Neural cell (in vitro differentiated cells): ENCODE measurements around the gene WDR19. TPM values are rescaled to one million over a fixed set of nuclear protein-coding genes. Genes with fewer than 3 reads are reported as not detected.

ENCODE experiments used
- H2AFZ ChIP-seq: fragments of 200-600, 300-800 bp; sonication (generic), shearing (Covaris generic); 2 replicates; pipeline ENCODE4 v1.6.0; 2014; ENCODE audit warnings: low read depth, mild to moderate bottlenecking, antibody characterized with exemption, low read length, moderate library complexity
- H3F3A ChIP-seq: fragments of 200-600 bp; shearing (Covaris generic); 2 replicates; pipeline ENCODE4 v1.6.1; 2016; ENCODE audit warnings: mild to moderate bottlenecking, moderate library complexity, mixed read lengths, antibody characterized with exemption, low read length; ENCODE audit not compliant: insufficient read depth, poor library complexity, severe bottlenecking
- H3K27ac ChIP-seq: fragments of 200-600, 300-800 bp; sonication (generic), shearing (Covaris generic); 2 replicates; pipeline ENCODE4 v1.5.1; 2014; ENCODE audit warnings: mild to moderate bottlenecking, low read length, moderate library complexity
- H3K27me3 ChIP-seq: fragments of 300-800, 200-600 bp; sonication (generic), shearing (Covaris generic); 2 replicates; pipeline ENCODE4 v1.6.0; 2014; ENCODE audit warnings: mild to moderate bottlenecking, low read depth, low read length, moderate library complexity; ENCODE audit not compliant: insufficient read depth
- H3K36me3 ChIP-seq: fragments of 300-800, 200-600 bp; sonication (generic), shearing (Covaris generic); 2 replicates; pipeline ENCODE4 v1.5.1; 2014; ENCODE audit warnings: mild to moderate bottlenecking, antibody characterized with exemption, low read length, moderate library complexity; ENCODE audit not compliant: insufficient read depth
- H3K4me2 ChIP-seq: fragments of 300-800, 200-600 bp; sonication (generic), shearing (Covaris generic); 2 replicates; pipeline ENCODE4 v1.6.0; 2014; ENCODE audit warnings: mild to moderate bottlenecking, low read length
- H3K4me3 ChIP-seq: fragments of 300-800, 200-600 bp; sonication (generic), shearing (Covaris generic); 2 replicates; pipeline ENCODE4 v1.5.1; 2014; ENCODE audit warnings: mild to moderate bottlenecking, low read length, moderate library complexity
- H3K79me2 ChIP-seq: fragments of 200-600 bp; shearing (Covaris generic); replicated peaks from 2 replicates; pipeline ENCODE4 v1.6.0; 2014; ENCODE audit warnings: mild to moderate bottlenecking, low read length, moderate library complexity; ENCODE audit not compliant: insufficient read depth
- H3K9ac ChIP-seq: fragments of 300-800, 200-600 bp; sonication (generic), shearing (Covaris generic); 2 replicates; pipeline ENCODE4 v1.6.1; 2016; ENCODE audit warnings: mild to moderate bottlenecking, low read length, mixed read lengths
- H3K9me2 ChIP-seq: fragments of 200-600 bp; shearing (Covaris generic); 2 replicates; pipeline ENCODE4 v1.6.1; 2016; ENCODE audit warnings: mild to moderate bottlenecking, low read length, mixed read lengths; ENCODE audit not compliant: insufficient read depth
- H3K9me3 ChIP-seq: fragments of 200-600, 300-800 bp; sonication (generic), shearing (Covaris generic); 2 replicates; pipeline ENCODE4 v1.6.1; 2016; ENCODE audit warnings: mild to moderate bottlenecking, mixed run types, low read length, moderate library complexity, mixed read lengths
- H4K20me1 ChIP-seq: fragments of 200-600 bp; shearing (Covaris generic); 2 replicates; pipeline ENCODE4 v1.6.1; 2016; ENCODE audit warnings: mild to moderate bottlenecking, mixed run types; ENCODE audit not compliant: insufficient read depth
- EP300 ChIP-seq: fragments of 450-650 bp; conservative IDR thresholded peaks from 2 replicates; pipeline ENCODE4 v1.6.1; 2014; ENCODE audit warnings: antibody characterized with exemption, mild to moderate bottlenecking, moderate library complexity; ENCODE audit not compliant: poor library complexity, severe bottlenecking
- EZH2 ChIP-seq: fragments of 200-600, 300-800 bp; shearing (Covaris generic), sonication (generic); IDR thresholded peaks from 2 replicates; pipeline ENCODE4 v1.6.1; 2014; ENCODE audit warnings: antibody characterized with exemption, low read length, borderline replicate concordance, mild to moderate bottlenecking; ENCODE audit not compliant: insufficient read depth, poor library complexity, severe bottlenecking
- MXI1 ChIP-seq: fragments of 450-650 bp; conservative IDR thresholded peaks from 2 replicates; pipeline ENCODE4 v1.6.1; 2014; ENCODE audit warnings: antibody characterized with exemption, mild to moderate bottlenecking; ENCODE audit not compliant: poor library complexity, severe bottlenecking
- POLR2AphosphoS5 ChIP-seq: IDR thresholded peaks from 2 replicates; pipeline ENCODE4 v1.6.1; 2012
- RAD21 ChIP-seq: fragments of 450-650 bp; conservative IDR thresholded peaks from 2 replicates; pipeline ENCODE4 v1.6.1; 2014; ENCODE audit warnings: antibody characterized with exemption, mild to moderate bottlenecking, moderate library complexity
- SMC3 ChIP-seq: fragments of 450-650 bp; conservative IDR thresholded peaks from 2 replicates; pipeline ENCODE4 v1.6.1; 2014; ENCODE audit warnings: antibody characterized with exemption, mild to moderate bottlenecking, moderate library complexity; ENCODE audit not compliant: poor library complexity
- TAF1 ChIP-seq: IDR thresholded peaks from 2 replicates; pipeline ENCODE4 v1.6.1; 2012; ENCODE audit warnings: low read depth
- polyA plus RNA-seq: library from polyadenylated mRNA; depleted of rRNA; stranded (reverse); fragments of >200 nt; gene quantifications from 2 replicates; pipeline ENCODE4 v1.2.3, GENCODE V29; 2014
- TF ChIP-seq, protein P1 (sequence below): fragments of 450-650 bp; IDR thresholded peaks from 2 replicates; pipeline ENCODE4 v1.5.1; 2014; ENCODE audit warnings: antibody characterized with exemption, mild to moderate bottlenecking, moderate library complexity; ENCODE audit not compliant: poor library complexity, severe bottlenecking
- TF ChIP-seq, protein P2 (sequence below): IDR thresholded peaks from 2 replicates; pipeline ENCODE4 v1.6.1; 2012; ENCODE audit warnings: borderline replicate concordance

WDR19 gene
- polyA plus RNA-seq, 1 donor from 2014 or later: 69.9 TPM

DNA sequence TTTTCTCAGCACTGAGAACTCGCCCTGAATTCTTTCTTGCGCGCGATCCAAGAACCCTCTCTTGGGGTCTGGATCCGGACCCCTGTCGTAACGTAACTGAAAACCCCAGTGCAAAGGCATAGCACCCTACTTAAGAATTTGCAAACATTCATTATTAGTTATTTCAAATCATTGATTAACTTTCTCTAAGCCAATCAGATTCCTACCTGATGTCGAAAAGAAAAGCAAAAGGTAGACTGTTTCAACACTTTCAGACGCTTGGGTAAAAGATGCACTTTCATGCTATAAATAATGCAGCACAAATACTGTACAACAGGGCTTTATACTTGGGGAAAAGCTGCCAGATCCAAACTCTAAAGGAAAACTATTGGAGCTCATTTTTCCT is 817 bp upstream of the WDR19 start:
- H3K9me2 ChIP-seq: no peaks in the 10 kb centered on the region
- H3K79me2 ChIP-seq: peaks cover 3% of the 10 kb centered on the region
- no peaks in the 10 kb centered on the region for H3K27me3 ChIP-seq
- no peaks in the 10 kb centered on the region for H3K36me3 ChIP-seq
- peak overlapping the region; percentile 59 for H3K4me2 ChIP-seq
- peak overlapping the region; percentile 66 for H3K27ac ChIP-seq
- no peak for TF ChIP-seq EP300
- TF ChIP-seq, protein P1, sequence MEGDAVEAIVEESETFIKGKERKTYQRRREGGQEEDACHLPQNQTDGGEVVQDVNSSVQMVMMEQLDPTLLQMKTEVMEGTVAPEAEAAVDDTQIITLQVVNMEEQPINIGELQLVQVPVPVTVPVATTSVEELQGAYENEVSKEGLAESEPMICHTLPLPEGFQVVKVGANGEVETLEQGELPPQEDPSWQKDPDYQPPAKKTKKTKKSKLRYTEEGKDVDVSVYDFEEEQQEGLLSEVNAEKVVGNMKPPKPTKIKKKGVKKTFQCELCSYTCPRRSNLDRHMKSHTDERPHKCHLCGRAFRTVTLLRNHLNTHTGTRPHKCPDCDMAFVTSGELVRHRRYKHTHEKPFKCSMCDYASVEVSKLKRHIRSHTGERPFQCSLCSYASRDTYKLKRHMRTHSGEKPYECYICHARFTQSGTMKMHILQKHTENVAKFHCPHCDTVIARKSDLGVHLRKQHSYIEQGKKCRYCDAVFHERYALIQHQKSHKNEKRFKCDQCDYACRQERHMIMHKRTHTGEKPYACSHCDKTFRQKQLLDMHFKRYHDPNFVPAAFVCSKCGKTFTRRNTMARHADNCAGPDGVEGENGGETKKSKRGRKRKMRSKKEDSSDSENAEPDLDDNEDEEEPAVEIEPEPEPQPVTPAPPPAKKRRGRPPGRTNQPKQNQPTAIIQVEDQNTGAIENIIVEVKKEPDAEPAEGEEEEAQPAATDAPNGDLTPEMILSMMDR: no peak
- no peak for TF ChIP-seq TAF1
- no peak for TF ChIP-seq MXI1
- TF ChIP-seq RAD21: no peak
- TF ChIP-seq, protein P2, sequence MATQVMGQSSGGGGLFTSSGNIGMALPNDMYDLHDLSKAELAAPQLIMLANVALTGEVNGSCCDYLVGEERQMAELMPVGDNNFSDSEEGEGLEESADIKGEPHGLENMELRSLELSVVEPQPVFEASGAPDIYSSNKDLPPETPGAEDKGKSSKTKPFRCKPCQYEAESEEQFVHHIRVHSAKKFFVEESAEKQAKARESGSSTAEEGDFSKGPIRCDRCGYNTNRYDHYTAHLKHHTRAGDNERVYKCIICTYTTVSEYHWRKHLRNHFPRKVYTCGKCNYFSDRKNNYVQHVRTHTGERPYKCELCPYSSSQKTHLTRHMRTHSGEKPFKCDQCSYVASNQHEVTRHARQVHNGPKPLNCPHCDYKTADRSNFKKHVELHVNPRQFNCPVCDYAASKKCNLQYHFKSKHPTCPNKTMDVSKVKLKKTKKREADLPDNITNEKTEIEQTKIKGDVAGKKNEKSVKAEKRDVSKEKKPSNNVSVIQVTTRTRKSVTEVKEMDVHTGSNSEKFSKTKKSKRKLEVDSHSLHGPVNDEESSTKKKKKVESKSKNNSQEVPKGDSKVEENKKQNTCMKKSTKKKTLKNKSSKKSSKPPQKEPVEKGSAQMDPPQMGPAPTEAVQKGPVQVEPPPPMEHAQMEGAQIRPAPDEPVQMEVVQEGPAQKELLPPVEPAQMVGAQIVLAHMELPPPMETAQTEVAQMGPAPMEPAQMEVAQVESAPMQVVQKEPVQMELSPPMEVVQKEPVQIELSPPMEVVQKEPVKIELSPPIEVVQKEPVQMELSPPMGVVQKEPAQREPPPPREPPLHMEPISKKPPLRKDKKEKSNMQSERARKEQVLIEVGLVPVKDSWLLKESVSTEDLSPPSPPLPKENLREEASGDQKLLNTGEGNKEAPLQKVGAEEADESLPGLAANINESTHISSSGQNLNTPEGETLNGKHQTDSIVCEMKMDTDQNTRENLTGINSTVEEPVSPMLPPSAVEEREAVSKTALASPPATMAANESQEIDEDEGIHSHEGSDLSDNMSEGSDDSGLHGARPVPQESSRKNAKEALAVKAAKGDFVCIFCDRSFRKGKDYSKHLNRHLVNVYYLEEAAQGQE: no peak
- no peak for TF ChIP-seq POLR2AphosphoS5
- TF ChIP-seq SMC3: no peak
- TF ChIP-seq EZH2: no peak
- no peaks in the 10 kb centered on the region for H3K9me3 ChIP-seq
- peak overlapping the region; percentile 78 for H3K4me3 ChIP-seq
- H3F3A ChIP-seq: no peaks in the 10 kb centered on the region
- H4K20me1 ChIP-seq: no peaks in the 10 kb centered on the region
- H3K9ac ChIP-seq: peak overlapping the region; percentile 53
- H2AFZ ChIP-seq: peak overlapping the region; percentile 42

DNA sequence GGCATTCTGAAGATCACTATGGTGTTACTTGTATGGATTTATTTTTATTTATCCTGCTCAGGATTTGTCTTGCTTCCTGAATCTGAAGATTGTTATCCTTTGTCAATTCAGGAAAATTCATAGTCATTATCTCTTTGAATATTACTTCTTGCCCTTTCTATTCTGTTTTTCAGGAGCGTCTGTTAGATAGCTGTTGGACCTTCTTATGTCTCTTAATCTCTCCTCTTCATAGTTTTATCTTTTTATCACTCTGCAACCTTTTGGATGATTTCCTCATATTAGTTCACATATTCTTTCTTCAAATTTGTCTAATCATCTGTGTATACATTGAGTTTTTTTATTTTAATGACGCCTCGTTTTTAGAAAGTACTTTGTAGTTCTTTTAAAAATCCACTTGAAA is 19.6 kb downstream of the WDR19 start:
- Histone ChIP-seq H4K20me1 (no peaks in the 10 kb centered on the region), H3K9ac (no peak overlapping the region), H3K9me3 (no peaks in the 10 kb centered on the region), H3K36me3 (peaks cover 8% of the 10 kb centered on the region), H3F3A (no peaks in the 10 kb centered on the region), H2AFZ (no peak overlapping the region), H3K9me2 (no peaks in the 10 kb centered on the region), H3K4me3 (no peak overlapping the region), H3K27ac (no peak overlapping the region), H3K79me2 (no peaks in the 10 kb centered on the region), H3K27me3 (no peaks in the 10 kb centered on the region), H3K4me2 (no peak overlapping the region)
- TF ChIP-seq POLR2AphosphoS5: no peak
- TF ChIP-seq MXI1: no peak
- no peak for TF ChIP-seq TAF1
- TF ChIP-seq RAD21: no peak
- TF ChIP-seq, protein P2: no peak
- TF ChIP-seq SMC3: no peak
- TF ChIP-seq EP300: no peak
- TF ChIP-seq, protein P1: no peak
- no peak for TF ChIP-seq EZH2
